ENCODE measurements around the gene MT1A.
"Not testable (repeated sequence)": the region's sequence is repeated elsewhere in the genome, so short reads cannot be mapped to it uniquely, and the experiment has no call there.

The MT1A gene

DNA sequence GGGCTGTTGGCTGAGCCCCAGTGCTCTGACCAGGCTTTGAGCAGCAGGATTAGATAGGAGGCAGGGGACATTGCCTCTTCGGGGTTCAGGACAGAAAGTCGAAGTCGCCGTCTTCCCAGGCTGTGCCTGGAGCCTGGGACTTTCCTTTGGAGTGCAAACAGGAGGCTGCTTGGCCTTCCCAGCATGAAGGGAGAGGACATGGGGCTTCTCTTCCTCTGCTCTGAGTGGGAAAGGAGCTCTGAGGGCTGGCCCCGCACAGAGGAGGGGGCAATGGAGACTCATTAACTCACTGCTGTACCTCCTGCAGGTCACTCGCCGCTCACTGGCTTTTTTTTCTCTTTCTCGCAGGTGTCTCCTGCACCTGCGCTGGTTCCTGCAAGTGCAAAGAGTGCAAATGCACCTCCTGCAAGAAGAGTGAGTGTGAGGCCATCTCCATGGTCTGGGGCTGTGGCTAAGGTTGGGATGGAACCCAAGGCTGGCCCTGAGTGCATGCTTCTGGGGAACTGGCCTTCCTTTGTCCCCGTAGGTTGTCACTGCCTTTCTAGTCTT lies 19.9 kb downstream of the MT1A start:
- no peak for DNase-seq

DNA sequence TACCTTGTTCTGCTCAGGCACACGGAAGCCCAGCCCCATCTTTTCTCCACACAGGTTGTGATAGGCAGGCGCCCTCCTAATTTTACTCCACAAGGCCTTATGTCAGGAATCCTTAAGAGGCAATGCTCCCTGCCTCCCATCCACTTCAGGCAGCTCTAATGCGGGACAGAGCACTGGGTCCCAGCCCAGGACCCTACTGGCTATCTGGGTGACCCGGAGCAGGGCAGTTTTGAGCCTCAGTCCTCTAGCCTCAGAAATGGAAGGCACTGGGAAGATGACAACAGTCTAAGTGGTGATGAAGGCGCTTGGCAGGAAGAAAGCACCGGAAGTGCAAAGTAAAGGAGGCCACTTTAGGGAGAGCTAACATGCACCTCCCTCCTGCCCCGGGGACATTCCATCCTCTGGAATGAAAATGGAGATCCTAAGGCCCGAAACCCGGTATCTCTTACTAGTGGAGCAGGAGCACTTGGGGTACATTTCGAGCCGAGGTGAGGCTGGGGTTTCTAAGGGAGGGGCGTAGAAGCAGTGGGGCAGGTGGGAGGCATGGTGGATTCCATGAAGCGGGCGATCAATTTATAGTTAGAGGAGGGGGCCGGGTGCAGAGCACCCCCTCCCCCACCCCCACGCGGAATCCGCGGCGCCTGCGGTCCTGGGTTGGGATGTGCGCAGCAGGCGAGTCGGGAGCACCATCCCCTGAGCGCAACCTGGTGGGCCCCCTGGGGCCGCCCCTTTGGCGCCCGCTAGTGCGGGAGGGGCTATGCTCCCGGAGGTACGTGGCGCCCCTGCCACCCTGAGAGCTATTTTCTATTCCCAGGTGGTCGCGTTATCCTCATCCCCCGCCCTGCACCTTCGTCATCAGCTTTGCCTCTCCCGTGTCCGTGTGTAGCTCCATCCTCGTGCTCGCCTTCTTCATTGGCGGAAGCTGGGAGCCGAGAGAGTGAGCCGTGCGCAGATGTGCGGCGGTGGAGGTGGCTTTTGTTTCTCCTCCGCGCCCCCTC lies 24.2 kb downstream of the MT1A start:
- DNase-seq, result no peak

DNA sequence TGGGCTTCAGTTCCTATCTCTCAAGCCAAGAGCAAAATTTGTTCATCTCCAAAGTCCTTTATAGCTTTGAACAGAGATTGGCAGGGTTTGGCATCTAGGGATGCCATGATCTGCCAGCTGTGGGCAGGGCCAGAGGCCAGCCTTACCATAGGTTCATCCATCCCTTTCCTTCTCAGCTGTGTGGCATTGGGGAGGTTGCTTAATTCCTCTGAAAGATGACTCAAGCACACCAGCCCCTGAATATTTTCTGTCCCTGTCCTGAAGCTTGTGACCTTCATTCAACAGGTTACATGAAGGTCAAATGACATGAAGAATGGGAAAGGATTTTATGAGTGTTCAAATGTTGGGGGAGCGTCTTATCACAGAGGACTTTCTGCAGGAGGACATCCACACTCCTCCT lies 26.0 kb downstream of the MT1A start:
- DNase-seq, result no peak

DNA sequence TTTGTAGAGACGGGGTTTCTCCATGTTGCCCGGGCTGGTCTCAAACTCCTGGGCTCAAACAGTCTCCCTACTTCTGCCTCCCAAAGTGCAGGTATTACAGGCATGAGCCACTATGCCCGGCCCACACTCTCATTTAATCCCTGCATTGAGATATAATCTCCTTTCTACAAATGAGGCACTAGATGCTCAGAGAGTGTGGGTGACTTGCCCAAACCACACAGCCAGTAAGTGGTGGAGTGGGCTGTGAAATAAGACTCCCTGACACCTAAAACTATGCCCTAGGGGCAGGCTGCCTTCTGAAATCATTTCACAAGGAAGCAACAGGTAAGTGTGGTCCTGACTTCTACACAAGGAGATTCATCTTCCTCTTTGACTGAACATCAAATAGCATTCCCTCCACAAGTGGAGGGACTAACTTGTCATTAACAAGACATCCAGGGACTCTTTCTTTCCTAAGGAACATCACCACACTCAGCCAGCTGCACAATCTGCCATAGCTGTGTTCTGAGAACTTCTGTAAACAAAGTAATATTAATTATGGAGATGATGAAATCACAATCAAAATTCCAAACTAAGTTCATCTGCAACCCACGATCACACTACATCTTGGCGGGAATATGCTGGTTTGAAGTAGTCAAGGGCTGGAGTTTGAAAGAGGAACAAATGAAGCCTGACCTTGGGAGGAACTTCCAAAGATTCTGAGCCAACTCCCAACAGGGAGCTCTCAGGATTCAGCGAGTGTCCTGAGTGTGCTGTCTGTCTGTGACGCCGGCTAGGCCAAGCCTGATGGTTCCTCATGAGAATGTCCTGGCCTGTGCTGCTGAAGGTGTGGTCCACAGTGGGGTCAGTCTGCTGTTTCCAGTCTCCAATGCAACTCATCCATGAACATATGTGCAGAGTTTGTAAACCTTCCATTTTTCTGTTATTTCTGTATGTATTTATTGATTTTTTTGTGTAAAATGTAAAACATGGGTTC lies 27.1 kb downstream of the MT1A start:
- not testable (repeated sequence) for DNase-seq

DNA sequence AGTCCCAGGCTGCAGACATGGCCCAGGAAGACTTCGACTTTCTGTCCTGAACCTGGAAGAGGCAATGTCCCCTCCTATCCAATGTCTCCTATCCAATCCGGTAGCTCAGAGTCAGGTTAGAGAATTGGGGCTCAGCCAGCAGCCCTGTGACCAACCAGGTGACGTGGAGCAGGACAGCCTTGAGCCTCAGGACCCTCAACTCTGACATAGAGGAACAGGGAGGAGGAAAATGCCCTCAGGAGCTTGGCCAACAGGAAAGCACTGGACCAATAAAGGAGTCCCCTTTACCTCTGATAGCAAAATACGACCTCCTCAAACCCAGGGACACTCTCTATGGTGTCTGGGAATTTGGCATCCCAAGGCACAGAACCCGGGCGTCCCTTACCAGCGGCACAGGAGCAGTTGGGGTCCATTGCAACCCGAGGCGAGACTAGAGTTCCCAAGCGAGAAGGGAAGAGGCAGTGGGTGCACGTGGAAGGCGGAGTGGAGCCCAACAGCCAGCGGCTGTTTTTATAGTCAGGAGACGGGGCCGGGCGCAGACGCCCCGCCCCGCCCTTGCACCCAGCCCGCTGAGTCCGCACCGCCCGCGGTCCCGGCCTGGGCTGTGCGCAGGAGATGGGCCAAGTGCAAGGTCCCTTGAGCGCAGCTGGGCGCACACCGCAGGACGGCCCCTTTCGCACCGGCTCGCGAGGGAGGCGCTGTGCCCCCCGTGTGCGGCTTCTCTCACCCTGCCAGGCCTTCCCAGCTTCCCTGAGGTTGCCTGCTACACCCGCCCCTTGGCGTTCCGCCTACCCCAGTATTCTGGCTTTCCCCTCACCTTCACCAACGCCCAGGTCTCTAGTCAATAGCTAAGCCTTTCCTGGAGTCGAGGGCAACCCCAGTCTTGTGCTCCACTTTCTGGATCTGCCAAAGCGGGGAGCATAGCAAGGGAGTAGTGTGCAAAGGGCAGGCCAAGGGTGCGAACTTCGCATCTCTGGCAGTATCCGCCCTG lies 29.4 kb downstream of the MT1A start, which contains the start of gene MT1G:
TSS of gene MT1G (minus strand) at position 485 of the 991 bp plus-strand sequence. CDS start at position 413, 72 bp downstream.
- DNase-seq, result no peak

DNA sequence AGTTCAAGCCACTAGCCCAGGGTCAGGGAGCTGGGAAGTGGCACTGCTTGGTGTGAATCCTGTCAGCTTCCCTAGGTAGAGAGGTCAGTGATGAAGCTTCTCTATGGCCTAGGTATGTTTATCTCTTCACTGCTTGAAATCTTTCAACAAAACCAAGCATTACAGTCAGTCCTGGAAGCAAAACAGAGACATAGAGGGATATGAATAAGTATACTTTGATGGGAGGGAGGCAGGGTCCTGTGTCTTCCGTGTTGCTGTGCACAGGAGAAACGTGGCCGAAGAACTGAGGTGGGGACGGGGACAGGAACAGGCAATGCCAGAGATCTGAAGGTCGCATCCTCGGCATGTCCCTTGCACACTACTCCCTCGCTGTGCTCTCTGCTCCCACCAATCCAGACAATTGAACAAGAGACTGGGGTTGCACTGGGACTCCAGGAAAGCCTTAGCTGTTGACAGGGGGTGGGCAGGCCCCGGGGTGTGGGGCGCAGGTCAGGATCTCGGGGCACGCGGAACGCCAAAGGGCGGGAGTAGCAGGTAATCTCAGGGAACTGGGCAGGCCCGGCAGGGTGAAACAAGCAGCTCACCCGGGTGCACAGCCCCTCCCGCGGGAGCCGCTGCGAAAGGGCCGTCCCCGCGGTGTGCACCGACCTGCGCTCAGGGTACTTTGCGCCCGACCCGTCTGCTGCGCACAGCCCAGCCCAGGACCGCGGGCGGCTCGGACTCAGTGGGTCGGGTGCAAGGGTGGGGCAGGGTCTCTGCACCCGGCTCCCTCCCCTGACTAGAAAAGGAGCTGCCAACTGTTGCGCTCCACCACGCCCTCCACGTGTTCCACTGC lies 30.8 kb downstream of the MT1A start, which contains the start of gene MT1H:
TSS of gene MT1H (plus strand) at position 810 of the 835 bp plus-strand sequence. CDS start 71 bp downstream, outside the sequence.
- no peak for DNase-seq

DNA sequence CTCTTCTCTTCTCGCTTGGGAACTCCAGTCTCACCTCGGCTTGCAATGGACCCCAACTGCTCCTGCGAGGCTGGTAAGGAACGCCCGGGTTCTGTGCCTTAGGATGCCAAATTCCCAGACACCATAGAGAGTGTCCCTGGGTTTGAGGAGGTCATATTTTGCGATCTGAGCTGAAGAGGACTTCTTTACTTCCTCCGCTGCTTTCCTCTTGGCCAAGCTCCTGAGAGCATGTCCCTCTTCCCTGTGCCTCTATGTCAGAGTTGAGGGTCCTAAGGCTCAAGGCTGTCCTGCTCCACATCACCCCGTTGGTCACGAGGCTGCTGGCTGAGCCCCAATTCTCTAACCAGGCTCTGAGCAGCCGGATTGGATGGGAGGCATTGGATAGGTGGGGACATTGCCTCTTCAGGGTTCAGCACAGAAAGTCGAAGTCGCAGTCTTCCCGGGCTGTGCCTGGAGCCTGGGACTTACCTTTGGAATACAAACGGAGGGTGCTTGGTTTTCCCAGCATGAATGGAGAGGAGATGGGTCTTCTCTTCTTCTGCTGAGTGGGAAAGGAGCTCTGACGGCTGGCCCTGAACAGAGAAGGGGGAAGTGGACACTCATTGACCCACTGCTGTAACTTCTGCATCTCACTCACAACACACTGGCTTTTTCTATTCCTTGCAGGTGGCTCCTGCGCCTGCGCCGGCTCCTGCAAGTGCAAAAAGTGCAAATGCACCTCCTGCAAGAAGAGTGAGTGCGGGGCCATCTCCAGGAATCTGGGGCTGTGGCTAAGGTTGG lies 31.6 kb downstream of the MT1A start:
- DNase-seq, result no peak

DNA sequence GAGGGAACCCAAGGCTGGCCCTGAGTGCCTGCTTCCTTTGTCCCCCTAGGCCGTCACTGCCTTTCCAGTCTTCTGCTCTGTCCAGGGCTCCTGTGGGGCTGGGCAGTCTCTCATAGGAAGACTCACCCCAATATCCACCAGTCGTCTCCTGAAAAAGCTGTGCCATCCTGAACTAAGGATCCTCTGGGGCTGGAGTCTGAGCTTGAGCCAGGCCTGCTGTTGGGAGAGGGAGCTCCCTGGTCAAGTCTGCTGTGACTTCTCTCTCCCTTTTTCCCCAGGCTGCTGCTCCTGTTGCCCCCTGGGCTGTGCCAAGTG lies 32.1 kb downstream of the MT1A start:
- no peak for DNase-seq

DNA sequence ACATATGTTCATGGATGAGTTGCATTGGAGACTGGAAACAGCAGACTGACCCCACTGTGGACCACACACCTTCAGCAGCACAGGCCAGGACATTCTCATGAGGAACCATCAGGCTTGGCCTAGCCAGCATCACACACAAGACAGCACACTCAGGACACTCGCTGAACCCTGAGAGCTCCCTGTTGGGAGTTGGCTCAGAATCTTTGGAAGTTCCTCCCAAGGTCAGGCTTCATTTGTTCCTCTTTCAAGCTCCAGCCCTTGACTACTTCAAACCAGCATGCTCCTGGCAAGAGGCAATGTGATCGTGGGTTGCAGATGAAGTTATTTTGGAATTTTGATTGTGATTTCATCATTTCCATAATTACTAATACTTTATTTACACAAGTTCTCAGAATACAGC lies 33.2 kb downstream of the MT1A start:
- DNase-seq, result not testable (repeated sequence)

DNA sequence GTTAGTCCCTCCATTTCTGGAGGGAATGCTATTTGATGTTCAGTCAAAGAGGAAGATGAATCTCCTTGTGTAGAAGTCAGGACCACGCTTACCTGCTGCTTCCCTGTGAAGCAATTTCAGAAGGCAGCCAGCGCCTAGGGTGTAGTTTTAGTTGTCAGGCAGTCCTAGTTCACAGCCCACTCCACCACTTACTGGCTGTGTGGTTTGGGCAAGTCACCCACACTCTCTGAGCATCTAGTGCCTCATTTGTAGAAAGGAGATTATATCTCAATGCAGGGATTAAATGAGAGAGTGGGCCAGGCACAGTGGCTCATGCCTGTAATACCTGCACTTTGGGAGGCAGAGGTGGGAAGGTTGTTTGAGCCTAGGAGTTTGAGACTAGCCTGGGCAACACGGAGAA lies 33.7 kb downstream of the MT1A start:
- DNase-seq, result not testable (repeated sequence)

DNA sequence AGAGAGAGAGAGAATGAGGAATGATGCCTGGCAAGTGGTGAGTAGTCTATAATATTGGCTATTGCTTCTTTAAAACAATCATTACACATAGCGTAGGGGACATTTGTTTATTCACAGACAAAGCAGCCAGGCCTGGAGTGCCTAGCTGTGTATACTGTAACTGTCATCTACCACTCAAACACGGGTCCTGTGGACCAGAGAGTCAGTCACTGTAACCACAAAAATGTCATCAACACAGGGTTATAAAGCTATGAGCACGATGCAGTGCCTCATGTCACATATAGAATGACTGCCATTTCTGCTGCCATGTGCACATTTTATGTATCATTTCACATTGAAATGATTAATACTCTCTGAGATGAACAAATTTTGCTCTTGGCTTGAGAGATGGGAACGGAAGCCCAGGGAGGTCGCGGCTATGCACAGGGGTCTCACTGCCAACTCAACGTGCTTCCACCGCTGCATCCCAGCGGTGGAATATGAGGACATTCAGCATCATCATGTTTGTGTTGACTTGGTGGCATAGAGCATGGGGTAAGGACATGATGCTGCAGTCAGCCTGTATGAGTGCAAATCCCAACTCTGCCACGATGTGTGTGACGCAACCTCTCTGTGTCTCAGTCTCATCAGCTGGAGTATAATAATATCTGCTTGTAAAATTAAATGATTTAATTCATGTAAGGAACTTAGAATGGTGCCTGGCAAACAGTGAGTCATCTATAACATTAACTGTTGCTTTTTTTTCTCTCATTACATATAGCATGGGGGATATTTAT lies 34.5 kb downstream of the MT1A start:
- no peak for DNase-seq

DNA sequence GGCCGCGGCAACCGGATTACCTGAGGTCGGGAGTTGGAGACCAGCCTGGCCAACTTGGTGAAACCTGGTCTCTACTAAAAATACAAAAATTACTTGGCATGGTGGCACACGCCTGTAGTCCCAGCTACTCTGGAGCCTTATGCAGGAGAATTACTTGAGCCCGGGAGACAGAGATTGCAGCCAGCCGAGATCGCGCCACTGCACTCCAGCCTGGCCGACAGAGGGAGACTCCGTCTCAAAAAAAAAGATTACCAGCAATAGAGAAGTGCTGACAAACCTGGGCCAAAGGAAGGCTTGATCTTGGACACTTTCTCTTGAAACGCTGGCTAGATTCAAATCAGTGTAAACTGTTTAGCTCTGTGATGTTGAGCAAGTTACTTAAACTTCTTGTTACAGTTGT lies 35.5 kb downstream of the MT1A start:
- no peak for DNase-seq

DNA sequence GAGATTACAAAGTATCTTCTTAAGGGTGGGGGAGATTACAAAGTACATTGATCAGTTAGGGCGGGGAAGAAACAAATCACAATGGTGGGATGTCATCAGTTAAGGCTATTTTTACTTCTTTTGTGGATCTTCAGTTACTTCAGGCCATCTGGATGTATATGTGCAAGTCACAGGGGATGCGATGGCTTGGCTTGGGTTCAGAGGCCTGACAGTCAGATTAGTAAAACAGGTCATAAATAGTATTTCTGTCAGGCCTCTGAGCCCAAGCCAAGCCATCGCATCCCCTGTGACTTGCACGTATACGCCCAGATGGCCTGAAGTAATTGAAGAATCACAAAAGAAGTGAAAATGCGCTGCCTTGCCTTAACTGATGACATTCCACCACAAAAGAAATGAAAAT lies 36.1 kb downstream of the MT1A start:
- not testable (repeated sequence) for DNase-seq

DNA sequence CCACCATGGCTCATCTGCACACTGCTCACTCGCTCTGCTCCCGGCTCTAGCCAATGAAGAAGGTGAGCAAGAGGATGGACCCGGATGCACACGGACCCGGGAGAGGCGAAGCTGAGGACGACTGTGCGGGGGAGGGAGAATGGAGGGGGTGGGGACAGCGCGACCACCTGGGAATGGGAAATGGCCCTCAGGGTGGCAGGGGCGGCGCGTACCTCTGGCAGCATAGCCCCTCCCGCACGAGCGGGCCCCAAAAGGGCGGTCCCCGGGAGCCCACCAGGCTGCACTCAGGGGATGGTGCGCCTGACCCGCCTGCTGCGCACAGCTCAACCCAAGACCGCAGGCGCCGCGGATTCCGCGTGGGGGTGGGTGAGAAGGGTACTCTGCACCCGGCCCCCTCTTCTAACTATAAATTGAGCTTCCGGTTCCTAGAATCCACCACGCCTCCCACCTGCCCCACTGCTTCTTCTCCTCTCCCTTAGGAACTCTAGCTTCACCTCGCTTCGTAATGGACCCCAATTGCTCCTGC lies 37.3 kb downstream of the MT1A start:
- DNase-seq, result no peak

DNA sequence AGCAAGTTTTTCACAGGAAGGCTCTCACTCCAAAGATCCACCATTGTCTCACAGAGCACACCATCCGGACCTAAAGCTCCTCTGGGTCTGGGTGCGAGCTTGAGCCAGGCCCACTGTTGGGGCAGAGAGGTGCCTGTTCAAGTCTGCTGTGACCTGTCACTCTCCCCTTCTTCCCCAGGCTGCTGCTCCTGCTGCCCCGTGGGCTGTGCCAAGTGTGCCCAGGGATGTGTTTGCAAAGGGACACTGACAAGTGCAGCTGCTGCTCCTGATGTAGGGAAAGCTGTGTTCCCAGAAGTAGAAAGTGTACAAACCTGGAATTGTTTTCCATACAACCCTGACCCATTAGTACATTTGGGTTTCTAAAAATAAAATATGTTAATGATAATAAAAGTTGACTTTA lies 39.0 kb downstream of the MT1A start:
- DNase-seq, result no peak

DNA sequence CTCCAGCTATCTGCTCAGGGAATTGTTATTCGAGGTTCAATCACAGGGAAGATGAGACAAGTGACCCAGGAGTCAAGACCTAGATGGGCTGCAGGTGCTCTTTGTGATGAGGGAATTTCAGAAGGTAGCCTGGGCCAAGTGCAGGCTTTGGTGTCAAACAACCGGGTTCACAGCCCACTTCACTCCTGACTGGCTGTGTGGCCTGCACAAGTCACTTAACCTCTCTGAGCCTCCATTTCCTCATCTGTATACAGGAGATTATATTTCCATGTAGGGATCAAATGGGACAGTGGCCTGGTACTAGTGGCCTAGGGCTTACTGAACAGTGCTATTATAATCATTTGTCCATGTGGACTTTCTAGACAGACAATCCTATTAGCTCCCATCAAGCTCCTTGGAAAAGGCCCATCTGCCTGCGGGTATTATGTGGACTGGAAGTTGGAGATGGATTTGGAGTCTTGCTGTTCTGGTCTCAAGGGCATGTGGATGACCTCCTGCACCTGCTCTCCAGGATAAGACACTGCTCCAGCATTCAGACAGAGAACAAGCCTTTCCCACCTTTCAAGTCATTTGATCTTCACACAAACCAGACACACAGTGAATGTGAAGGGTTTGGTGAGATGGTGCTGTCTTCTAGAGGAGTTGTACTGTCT lies 40.7 kb downstream of the MT1A start:
- no peak for DNase-seq

DNA sequence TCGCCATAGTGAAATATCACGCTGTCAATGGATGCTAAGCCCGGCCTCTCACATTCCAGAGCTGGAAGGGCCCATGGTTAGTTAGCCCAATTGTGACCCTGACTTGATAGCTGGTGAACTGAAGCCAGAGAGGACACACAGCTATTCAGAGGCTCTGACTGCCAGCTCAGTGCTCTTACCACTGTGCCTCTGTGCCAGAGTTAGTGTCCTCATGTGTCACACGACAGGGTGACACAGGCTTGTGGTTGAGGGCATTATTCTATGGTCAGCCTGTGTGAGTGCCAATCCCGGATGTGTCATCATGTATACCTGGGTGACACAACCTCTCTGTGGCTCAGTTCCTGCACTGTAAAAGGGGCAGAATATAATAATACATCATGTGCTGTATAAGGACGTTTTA lies 41.4 kb downstream of the MT1A start:
- no peak for DNase-seq

DNA sequence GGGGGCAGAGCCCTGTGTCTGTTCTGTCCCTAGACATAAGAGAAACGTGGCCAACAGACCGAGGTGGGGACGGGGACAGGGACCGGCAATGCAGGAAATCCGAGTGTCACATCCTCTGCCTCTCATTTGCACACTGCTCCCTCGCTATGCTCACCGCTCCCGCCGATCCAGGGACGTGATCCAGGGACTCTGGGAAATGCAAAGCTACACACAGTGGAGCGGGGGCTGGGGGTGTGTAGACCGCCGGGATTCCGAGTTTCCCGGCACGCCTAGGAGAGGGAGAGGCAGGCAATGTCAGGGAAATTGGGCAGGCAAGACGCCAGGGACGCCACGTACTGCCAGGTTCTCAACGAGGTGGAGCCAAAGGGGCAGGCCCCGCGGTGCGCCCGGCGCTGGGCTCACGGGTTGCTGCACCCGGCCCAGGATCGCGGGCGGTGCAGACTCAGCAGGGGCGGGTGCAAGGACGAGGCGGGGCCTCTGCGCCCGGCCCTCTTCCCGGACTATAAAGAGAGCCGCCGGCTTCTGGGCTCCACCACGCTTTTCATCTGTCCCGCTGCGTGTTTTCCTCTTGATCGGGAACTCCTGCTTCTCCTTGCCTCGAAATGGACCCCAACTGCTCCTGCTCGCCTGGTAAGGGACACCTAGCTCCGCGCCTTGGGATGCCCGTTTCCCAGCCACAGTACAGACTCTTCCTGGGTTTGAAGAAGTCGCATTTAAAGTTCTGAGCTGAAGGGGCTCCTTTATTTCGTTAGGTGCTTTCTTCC lies 43.7 kb downstream of the MT1A start, which contains the start of gene MT1X:
TSS of gene MT1X (plus strand) at position 532 of the 764 bp plus-strand sequence. CDS start at position 603, 71 bp downstream.
- DNase-seq, result no peak
